ENCODE results near the gene FIP1L1. TPM values are rescaled to one million over a fixed set of nuclear protein-coding genes. Genes with fewer than 3 reads are reported as not detected.

FIP1L1 gene
- polyA plus RNA-seq, 1 of the 3 experiments (the other 2 are of a cell fraction) = 20.3 TPM

GRCh38 chr4:53362093-53362492, 15.3 kb upstream of the FIP1L1 start:
- WGBS (ENCODE audit: low lambda C conversion rate) = 61% methylated on average over 1 of the region's 1 CpG
- Histone ChIP-seq H3K9ac (no peak overlapping the region), H3K4me2 (peak overlapping the region; percentile 91; the same call in 1 of the 2 replicates), H3K4me3 (ENCODE audit: low read depth in 2 of 2, low read length in 1 of 2) (no peak overlapping the region), H3K27me3 (ENCODE audit: insufficient read depth) (no peaks in the 10 kb centered on the region), H3K9me3 (no peaks in the 10 kb centered on the region), H3K79me2 (ENCODE audit: insufficient read depth) (peaks cover 77% of the 10 kb centered on the region), H2AFZ (ENCODE audit: low read depth) (no peak overlapping the region), H3K36me3 (replicated peaks in 1 of 2; ENCODE audit: control insufficient read depth in 1 of 2, insufficient read depth in 2 of 2, low read length in 1 of 2) (peaks cover 0 to 15% of the 10 kb centered on the region in 2 experiments), H3K4me1 (ENCODE audit: control insufficient read depth in 1 of 2, insufficient read depth in 2 of 2, low read depth in 1 of 2, low read length in 1 of 2) (peaks cover 0 to 11% of the 10 kb centered on the region in 2 experiments; a peak in 2 of 4 replicates), H3K27ac (ENCODE audit: low read depth in 2 of 2, low read length in 1 of 2) (no peak overlapping the region), H3K9me2 (no peaks in the 10 kb centered on the region), H3F3A (replicated peaks; ENCODE audit: insufficient read depth) (no peaks in the 10 kb centered on the region), H4K20me1 (ENCODE audit: insufficient read depth) (no peaks in the 10 kb centered on the region)
- DNase-seq = no peak
- ChIA-PET POLR2A (no interaction called here), CTCF (no interaction called here)
- TF ChIP-seq RXRA (IDR thresholded peaks at IDR 0.05; ENCODE audit: borderline replicate concordance, low read depth) = no peak
- TF ChIP-seq CHD2 (IDR thresholded peaks at IDR 0.05; ENCODE audit: low read length, partially characterized antibody) = no peak
- no peak for TF ChIP-seq JUND (IDR thresholded peaks at IDR 0.05)
- no peak for TF ChIP-seq RAD21 (IDR thresholded peaks at IDR 0.05; ENCODE audit: low read length)
- no peak for TF ChIP-seq REST (IDR thresholded peaks at IDR 0.05; ENCODE audit: low read depth, low read length)
- no peak for TF ChIP-seq RCOR1 (IDR thresholded peaks at IDR 0.05; ENCODE audit: low read length)
- no peak for TF ChIP-seq IRF3 (IDR thresholded peaks at IDR 0.05; ENCODE audit: low read depth, low read length)
- TF ChIP-seq EZH2phosphoT487 (IDR thresholded peaks at IDR 0.05; ENCODE audit: borderline replicate concordance, low read depth) = no peak
- no peak for TF ChIP-seq PBX3 (IDR thresholded peaks at IDR 0.05)
- no peak for TF ChIP-seq TAF1 (IDR thresholded peaks at IDR 0.05; ENCODE audit: borderline replicate concordance, low read depth, low read length)
- no peak for TF ChIP-seq CTCF (IDR thresholded peaks at IDR 0.05)
- TF ChIP-seq USF1 (IDR thresholded peaks at IDR 0.05; ENCODE audit: borderline replicate concordance, low read depth) = no peak
- TF ChIP-seq GABPA (IDR thresholded peaks at IDR 0.05; ENCODE audit: low read depth) = no peak
- TF ChIP-seq GATA2 (CRISPR knock-in tag; IDR thresholded peaks at IDR 0.05) = no peak
- no peak for TF ChIP-seq YY1 (IDR thresholded peaks at IDR 0.05; ENCODE audit: low read depth)
- TF ChIP-seq EP300 (IDR thresholded peaks at IDR 0.05; ENCODE audit: borderline replicate concordance in 1 of 2, low read depth in 1 of 2, low read length in 1 of 2) = no peak
- TF ChIP-seq FOXM1 (IDR thresholded peaks at IDR 0.05; ENCODE audit: low read depth) = no peak
- TF ChIP-seq FOXJ3 (CRISPR knock-in tag; IDR thresholded peaks at IDR 0.05) = no peak
- no peak for TF ChIP-seq ELF1 (IDR thresholded peaks at IDR 0.05)
- no peak for TF ChIP-seq SIN3A (IDR thresholded peaks at IDR 0.05; ENCODE audit: borderline replicate concordance, low read depth, low read length)
